GM12801 (cell line): Measurements from ENCODE around the gene RERE.

Source experiments
- CTCF ChIP-seq: IDR thresholded peaks from one replicate; pipeline ENCODE4 v1.5.1; 2011; ENCODE audit warnings: control low read depth; ENCODE audit not compliant: insufficient read length; ENCODE audit errors: extremely low read depth

Gene RERE

DNA sequence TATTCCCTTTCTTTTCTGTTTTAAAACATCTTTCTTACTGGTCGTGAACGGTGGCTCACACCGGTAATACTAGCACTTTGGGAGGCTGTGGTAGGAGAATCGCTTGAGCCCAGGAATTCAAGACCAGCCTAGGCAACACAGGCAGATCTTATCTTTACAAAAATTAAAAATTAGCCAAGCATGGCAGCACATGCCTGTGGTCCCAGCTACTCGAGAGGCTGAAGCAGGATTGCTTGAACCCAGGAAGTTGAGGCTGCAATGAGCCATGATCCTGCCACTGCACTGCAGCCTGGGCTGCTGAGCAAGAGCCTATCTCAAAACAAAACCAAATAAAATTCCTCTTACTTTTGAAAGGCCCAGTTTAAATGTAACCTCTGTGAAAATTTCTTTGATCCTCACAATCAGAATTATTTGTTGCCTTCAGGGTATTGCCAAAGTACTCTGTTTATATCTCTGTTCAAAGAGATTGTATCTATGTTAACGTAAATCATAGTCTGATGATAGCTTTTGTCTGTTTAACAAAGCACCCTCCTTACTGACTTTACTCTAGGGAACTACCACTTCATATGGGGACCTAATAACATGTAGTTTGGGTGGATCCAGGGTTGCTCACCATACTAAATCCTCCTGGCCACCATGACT, 71.6 kb downstream of the RERE start:
- TF ChIP-seq CTCF: no peak

- no peak for TF ChIP-seq CTCF
Observed at GRCh38 chr1:8745346-8745745, 72.1 kb downstream of the RERE start.

- no peak for TF ChIP-seq CTCF
Observed at GRCh38 chr1:8742022-8742924, 75.2 kb downstream of the RERE start.

GRCh38 chr1:8740034-8740449, 77.4 kb downstream of the RERE start:
- TF ChIP-seq CTCF: no peak

DNA sequence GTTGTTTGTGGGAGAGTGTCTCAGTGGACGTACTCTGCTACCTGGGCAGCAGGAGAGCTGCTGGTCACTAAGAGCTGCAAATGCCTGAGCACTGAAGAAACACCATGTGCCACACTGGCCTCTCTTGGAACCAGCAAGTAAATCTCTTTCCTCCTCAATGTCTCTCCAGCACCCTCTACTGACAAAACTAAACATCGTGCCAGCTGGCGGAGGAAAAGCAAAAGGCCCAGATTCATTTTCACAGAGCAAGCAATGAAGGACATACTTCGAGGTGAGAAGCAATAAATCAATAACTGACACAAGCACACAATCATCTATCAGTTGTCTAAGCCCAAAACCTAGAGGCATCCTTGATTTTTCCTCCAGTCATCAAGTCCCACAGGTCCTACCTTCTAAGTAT, 78.1 kb downstream of the RERE start:
- TF ChIP-seq CTCF: no peak

DNA sequence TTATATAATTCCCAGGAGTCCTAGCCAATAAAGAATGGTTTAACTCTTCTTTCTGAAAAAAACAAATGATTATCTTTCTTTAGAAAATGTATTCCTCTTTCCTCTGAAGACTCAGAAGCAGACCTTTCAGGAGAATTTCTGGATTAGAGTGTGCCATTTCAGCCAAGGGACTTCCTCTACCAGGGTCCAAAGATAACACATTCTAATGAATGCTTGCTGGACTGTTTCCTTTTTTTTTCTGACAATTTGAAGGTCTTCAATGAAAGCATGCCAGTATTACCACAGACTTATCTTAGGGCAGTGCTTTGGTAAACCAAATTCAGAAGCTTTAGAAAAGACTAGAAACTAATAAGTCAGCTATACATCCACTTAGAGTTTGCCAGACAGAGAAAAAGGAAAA, 80.5 kb downstream of the RERE start:
- no peak for TF ChIP-seq CTCF

DNA sequence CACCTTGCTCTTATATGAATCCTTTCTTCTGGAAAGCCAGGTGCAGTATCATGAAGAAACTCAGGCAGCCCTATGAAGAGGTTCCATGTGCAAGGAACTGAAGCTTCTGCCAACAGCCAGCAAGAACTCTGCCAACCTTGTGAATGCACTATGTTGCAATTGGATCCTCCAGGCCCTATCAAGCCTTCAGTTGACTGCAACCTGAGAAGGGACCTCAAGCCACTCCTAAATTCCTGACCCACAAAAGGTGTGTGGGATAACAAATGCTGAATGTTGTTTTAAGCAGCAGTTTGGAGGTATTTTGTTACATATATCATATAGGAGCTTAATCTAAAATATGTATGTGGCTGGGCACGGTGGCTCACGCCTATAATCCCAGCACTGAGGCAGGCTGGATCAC, 84.0 kb downstream of the RERE start:
- no peak for TF ChIP-seq CTCF
